ENCODE results near the gene ABCC3. TPM values are rescaled to one million over a fixed set of nuclear protein-coding genes. Genes with fewer than 3 reads are reported as not detected.

The ABCC3 gene
- total and polyA plus RNA-seq, 2 donors (not counting 3 experiments of a cell fraction or from before 2014, with no cell fraction given), result 1.1 to 2.6 TPM

GRCh38 chr17:50638606-50638965, 3.9 kb downstream of the ABCC3 start:
- Histone ChIP-seq H3K36me3 (ENCODE audit: control insufficient read depth in 2 of 2, extremely low read depth in 1 of 2, insufficient read depth in 2 of 2, low read length in 2 of 2) (no peaks in the 10 kb centered on the region), H2AFZ (ENCODE audit: low read depth, low read length) (no peak overlapping the region), H3K27ac (ENCODE audit: insufficient read depth, low read depth, low read length) (peak overlapping the region; percentile 72), H3K79me2 (ENCODE audit: control insufficient read depth, insufficient read depth, low read length) (no peaks in the 10 kb centered on the region), H3K27me3 (ENCODE audit: control insufficient read depth in 2 of 2, insufficient read depth in 2 of 2, low read length in 2 of 2) (no peaks in the 10 kb centered on the region), H3K4me2 (ENCODE audit: insufficient read depth, low read length) (peak overlapping the region; percentile 36), H3K4me1 (ENCODE audit: control insufficient read depth, extremely low read depth, insufficient read depth, low read length) (peaks cover 46% of the 10 kb centered on the region), H3K9ac (replicated peaks; ENCODE audit: extremely low read depth, insufficient read depth, low read length) (no peak overlapping the region), H3K9me3 (replicated peaks; ENCODE audit: control insufficient read depth, insufficient read depth, low read length) (no peaks in the 10 kb centered on the region), H4K20me1 (replicated peaks; ENCODE audit: control insufficient read depth, extremely low read depth, insufficient read depth, low read length) (no peaks in the 10 kb centered on the region), H3K4me3 (replicated peaks in 1 of 3; ENCODE audit: insufficient read depth in 1 of 3, low read depth in 1 of 3, low read length in 3 of 3) (no peak overlapping the region), H3K9me1 (replicated peaks; ENCODE audit: control insufficient read depth, extremely low read depth, insufficient read depth, low read length) (no peaks in the 10 kb centered on the region)
- no peak for DNase-seq (ENCODE audit: low read depth, low spot score)
- dilution Hi-C loops (cut with MboI; ENCODE audit: extremely low pct_ligation_motif_present, low sequenced_read_pairs), result no loop called here
- TF ChIP-seq POLR2A (IDR thresholded peaks at IDR 0.05; ENCODE audit: low read depth, low read length) (no peak), GATA2 (IDR thresholded peaks at IDR 0.05; ENCODE audit: insufficient read depth, insufficient read length, low read depth, low read length) (no peak), MYC (IDR thresholded peaks at IDR 0.05; ENCODE audit: low read depth, low read length) (no peak), MAX (IDR thresholded peaks at IDR 0.05; ENCODE audit: insufficient read depth, insufficient read length) (no peak), CTCF (IDR thresholded peaks at IDR 0.05; ENCODE audit: extremely low read depth in 1 of 2, insufficient read depth in 1 of 2, low read depth in 1 of 2, low read length in 2 of 2) (no peak), EZH2 (IDR thresholded peaks at IDR 0.05; ENCODE audit: borderline replicate concordance, low read depth, low read length, severe bottlenecking) (no peak), JUN (IDR thresholded peaks at IDR 0.05; ENCODE audit: borderline replicate concordance, insufficient read depth, insufficient read length, low read depth) (no peak)
- ChIA-PET CTCF (interaction anchor here (0.8 to 7.0 kb wide), 13 partner anchors 11 to 241 kb away, joined by 3 to 96 read pairs (median 7); partner anchors contain the start of gene LRRC59), POLR2A (interaction anchor here (2.8 kb wide), 1 partner anchor 23 kb away, joined by 23 read pairs; no protein-coding TSS in a partner anchor)
- intact Hi-C loops (cut with micrococcal nuclease), result no loop called here
- BruUV-seq (replicated peaks), result no TSS peak
- no peak for FAIRE-seq

Data from endothelial cell of umbilical vein (primary cell).